SKM-1 (cell line): ENCODE measurements around the gene ANGPTL7.
"Not testable (repeated sequence)": the region's sequence is repeated elsewhere in the genome, so short reads cannot be mapped to it uniquely, and the experiment has no call there.

Source experiments
- DNase-seq: peaks from one replicate; lab custom pipeline; 2025; ENCODE audit not compliant: unreplicated experiment; lab: John Stamatoyannopoulos, UW

The ANGPTL7 gene

DNA sequence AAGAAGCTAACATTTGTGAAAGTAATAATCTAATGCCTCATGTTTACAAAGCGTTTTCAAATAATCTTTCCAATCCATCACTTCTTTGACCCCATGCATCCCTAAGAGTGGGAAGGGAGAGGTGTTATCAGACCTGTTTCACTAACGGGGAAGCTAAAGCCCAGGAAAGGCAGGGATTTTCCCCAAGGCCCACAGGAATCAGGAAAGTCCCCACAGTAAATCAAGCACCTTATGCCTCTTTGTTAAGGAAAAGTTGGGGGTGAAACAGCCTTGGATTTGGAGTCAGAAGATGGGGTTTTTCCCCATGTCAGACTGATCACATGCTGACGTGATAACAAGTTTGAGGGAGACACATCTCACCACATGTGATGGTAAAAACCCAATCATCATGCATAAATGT is 20.0 kb upstream of the ANGPTL7 start:
- DNase-seq: no peak

DNA sequence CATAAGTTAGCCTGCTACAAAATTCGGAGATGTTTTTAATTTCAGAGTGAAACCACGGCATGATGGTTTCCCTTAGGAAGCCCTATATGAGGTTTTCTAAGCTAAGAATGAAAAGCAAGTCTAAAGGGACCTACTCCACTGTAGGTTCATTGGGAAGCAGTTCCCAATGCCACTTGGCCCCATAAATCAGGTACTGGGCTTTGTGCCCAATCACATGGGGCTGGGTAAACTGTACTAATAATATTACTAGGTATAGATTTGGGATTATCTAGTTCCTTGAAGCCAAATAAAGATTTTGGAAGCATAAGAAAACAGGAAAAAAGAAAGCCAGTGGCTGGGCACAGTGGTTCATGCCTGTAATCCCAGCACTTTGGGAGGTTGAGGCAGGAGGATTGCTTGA is 19.1 kb upstream of the ANGPTL7 start:
- DNase-seq: no peak

DNA sequence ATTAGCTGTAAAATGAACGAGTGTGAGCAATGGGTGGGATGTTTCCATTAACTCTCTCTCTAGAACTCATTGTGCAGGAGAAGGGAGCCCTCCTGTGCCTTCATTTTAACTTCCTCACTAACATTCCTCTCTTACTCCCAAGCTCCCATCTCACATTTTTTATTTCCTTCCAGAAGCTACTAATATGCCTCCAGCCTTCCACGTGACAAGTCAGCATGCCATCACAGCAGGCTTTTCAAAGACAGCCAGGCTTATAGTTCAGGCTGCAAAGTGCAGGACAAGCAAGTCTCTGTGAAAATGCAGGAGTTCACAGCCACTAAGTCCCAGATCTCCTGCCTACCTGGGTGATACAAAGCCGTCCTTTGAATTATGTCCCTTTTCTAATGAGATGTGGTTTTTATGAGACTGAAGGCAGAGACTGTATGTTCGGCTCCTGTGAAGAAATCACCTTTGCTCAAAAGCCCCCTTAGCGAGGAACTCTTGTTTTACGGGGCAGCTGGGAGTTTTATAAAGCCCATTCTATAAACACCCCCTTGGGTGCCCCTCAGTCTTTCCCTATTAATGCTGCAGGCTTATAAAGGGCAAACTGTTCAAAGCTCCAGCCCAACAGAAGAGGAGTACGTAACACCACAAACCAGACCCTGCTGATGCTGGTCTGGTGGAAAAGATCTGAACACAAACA is 14.8 kb upstream of the ANGPTL7 start:
- DNase-seq: no peak

DNA sequence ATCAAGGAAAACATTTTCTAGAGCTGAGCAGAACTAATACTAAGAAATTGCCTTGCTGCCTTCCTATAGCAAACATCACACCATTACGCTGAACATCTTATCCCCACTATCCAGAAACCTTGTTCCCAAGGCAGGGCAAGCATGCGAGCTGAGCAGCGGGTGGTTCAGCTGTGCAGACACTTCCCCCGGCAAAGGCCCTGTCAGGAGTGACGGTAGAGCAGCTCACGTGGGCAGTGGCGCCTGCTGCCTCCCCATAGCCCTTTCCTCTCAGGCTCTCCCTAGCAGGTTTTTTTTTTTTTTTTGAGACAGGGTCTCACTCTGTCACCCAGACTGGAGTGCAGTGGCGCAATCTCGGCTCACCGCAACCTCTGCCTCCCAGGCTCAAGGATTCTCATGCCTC is 13.7 kb upstream of the ANGPTL7 start:
- no peak for DNase-seq

DNA sequence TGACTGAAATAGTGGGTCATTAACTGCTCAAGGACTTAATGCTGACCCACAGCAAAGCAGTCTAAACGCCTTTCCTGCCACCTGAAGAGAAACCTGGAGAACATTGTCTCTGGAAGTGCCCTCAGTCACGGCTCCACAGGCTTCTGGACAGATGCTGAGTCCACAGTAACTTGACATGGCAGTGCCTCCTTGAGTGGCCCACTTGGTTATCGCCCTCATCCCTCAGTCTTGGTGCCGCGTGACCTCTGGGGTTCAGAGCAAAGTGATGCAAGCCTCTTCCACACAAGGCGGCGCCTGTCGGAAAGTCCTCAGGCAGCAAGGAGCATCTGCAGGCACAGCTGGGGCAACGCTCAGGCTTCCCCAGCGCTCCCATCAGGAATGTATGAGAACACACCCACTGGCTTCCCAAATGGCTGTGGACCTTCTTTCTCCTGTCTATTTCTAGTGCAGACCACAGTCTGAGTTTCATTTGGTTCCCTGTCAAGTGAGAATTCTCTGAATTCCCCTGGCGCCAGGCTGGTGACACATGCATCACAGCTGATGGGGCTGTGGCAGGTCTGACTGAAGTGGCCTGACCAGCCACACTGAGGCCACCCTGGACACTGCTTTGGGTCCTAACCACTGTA is 13.0 kb upstream of the ANGPTL7 start:
- no peak for DNase-seq

DNA sequence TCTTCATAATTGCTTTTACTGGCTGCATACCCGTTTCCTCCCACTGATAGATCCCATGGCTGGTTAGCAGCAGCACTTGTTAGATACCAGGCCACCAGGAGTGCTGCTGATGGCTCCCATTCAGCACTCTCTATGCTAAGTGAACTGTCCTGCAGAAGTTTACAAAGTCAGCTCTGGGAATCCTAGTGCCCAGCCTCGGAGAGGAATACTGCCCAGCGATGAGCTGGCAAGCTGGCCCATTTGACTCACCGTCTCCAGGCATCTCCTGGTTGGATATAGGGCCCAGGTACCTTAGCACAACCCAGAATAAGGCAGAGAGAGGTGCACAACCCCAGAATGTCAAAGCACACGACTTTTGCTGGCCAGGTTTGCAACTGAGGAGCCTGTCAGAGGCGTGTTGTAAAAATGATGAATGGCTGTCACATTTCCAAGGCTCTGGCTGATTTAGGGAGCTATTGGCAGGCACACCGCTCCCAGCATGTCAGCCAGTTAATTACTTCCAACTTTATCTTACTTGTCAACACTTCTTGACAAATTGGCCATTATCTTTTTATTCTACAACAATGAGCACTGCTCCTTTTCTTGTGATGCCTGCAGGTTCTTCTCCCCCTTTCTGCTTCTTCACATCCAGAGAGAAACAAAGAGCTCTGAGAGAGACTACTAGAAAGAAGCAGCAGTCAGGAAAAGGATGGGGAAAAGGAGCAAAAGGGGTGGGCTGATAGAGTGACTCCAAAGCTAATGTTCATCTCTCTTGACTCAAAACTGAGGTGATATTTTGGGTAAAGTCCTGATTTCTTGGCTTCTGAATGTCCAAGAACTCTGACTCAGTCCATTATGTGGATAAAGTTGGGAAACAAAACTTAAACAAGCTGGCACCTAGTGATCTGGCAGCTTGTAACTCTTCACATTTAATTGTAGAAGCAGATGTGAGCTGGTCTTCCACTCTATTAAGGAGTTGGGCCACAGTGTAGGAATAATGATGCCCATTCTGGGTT is 10.8 kb upstream of the ANGPTL7 start:
- no peak for DNase-seq

DNA sequence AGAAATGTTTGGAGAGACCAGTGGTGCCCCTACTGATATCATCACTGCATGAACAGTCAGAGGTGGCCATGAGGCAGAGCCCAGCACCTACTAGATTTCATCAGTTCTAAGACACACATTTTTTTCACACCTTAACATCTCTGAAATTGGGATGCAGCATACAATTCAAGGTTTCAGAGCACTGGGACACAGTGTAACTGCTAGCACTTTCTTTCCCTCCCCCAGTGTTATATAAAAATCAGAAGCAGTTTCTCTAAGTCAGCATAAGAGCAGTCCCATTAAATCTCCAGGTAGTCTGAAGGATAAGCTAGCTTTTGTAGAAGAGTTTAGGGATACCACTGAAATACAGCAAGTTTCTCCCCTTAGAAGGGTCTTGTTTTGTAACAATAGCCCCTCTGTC is 10.0 kb upstream of the ANGPTL7 start:
- no peak for DNase-seq

DNA sequence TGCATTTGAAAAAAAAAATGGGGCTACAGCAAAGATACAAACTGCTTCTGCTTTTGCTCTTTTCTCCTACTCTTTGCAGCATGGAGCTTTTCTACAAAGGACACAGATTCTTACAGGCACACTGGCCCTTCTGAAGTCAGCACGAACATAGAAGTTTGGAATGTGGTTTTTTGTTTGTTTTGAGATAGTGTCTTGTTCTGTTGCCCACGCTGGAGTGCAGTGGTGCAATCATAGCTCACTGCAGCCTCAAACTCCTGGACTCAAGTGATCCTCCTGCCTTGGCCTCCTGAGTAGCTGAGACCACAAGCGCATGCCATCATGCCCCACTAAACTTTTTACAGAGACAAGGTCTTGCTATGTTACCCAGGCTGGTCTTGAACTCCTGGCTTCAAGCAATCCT is 9.4 kb upstream of the ANGPTL7 start:
- DNase-seq: not testable (repeated sequence)

DNA sequence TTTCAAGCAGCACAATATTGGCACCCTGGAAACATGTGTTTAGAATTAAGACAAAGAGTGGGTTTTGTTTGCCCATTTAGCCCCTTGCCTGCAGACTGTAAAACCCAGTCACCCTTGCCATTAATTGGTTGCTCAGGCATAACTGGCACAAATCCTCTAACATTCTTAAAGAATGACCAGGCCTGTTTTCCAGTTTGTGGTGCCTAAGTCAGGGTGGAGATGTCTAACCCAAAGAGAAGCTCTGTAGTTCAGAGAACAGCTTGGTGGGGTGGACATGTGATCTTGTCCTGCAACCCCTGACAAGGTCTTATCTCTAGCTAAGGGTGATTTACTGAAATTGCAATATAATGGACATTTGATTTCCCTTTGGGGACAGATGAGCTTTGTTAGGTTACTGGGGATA is 8.8 kb upstream of the ANGPTL7 start:
- no peak for DNase-seq

DNA sequence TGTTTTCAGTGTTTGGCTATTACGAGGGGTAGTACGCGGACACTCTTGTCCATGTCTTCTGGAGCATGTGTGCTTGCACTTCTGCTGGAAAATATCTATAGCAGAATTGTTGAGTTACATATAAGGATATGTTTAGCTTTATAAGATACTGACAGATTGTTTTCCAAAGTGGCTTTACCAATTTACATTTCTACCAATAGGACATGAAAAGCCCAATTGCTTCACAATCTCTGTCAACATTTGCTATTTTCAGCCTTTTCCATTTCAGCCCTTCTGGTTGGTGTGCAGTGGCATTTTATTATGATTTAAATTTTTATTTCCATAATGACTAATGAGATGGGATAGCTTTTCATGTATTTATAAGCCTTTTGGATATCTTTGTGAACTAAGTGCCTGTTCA is 6.3 kb upstream of the ANGPTL7 start:
- no peak for DNase-seq

DNA sequence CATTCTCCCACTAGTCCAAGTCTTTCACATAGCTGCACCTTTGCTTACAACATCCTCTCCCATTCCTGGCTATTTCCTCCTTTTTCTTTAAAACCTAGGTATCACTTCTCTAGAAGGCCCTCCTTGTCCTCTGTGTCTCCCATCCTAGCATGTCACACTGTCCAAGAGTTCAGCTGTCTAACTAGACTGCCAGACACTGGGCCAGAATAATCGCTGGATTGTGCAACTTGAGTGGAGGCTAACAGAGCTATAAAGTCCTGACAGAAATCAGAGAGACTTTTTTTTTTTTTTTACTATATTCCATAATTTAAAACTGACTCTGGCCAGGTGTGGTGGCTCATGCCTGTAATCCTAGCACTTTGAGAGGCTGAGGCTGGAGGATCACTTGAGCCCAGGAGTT is 4.2 kb upstream of the ANGPTL7 start:
- DNase-seq: no peak

DNA sequence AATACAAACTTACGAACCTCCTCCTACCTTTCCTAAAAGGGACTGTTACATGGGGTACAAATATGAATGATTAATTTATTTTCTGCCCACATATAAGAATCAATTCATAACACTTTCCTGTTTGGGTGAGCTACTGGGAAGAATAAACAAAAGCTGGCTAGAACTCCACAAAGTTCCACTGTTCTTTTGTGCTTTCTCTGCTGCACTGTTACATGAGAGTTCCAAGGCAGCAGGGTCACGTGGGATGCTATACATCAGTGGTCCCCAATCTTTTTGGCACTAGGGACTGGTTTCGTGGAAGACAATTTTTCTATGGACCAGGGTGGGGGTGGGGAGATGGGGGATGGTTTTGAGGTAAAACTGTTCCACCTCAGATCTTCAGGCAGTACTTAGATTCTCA is 2.2 kb upstream of the ANGPTL7 start:
- no peak for DNase-seq

DNA sequence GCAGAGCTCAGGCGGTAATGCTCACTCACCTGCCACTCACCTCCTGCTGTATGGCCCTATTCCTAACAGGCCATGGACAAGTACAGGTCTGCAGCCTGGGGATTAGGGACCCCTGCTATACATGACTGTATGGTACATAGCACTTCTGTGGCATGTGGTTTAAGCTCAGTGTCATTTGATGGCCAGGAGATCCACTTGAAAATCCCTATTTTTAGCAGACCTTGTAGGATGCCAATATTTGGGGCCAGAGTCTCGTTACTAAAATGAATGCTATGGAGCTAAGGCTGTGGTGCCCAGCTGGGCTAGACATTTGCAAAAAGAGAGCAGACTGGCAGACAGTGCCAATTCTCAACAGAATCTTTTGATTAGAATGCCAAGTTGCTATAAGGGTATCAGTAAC is 1.7 kb upstream of the ANGPTL7 start:
- no peak for DNase-seq

DNA sequence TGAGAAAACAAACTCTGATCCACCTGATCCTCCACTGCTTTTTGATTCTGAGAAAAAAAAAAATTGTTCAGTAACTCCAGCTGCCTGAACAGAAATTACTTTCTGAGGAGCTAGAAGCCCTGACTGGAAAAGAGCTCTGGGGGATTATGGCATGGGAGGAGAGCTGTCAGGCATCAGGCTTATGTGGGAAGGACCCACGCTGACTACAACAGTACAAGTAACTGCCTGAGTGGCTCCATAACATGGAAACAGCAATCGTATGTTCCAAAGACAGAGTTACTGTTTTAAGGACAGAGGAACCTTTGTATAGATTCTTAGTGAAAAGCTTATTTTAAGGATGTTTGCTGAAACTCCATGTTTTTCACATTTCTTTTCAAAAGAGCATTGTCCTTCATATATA is 1.2 kb upstream of the ANGPTL7 start:
- no peak for DNase-seq

DNA sequence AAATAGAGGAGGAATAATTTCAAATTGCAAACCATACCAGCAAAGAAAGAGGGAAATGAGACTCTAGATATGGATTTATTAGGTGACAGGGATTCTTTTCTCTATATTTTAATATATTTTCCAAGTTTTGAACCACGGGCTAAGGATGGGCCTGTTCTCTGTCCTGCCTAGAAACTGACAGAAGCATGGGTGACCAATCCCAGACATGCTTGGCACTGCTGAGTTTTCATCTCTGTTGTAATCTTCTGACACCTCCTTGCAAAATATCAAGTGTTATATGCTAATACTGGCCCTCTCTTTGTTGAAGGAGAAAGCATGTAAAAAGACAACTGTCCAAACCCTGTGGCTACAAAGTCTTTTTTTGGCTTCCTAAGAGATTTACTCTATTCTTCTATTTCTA is 774 bp upstream of the ANGPTL7 start:
- no peak for DNase-seq

DNA sequence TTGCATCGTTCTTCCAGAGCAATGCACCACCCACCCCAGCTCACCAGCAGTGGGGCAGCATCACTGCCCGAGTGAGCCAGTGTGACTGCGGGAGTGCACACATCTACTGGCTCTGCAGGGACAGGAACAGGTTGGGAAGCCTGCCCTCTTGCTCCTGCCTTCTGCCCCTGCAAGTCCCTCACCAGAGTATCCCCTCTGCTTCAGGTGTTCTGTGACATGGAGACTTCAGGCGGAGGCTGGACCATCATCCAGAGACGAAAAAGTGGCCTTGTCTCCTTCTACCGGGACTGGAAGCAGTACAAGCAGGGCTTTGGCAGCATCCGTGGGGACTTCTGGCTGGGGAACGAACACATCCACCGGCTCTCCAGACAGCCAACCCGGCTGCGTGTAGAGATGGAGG is 4.2 kb downstream of the ANGPTL7 start:
- no peak for DNase-seq

DNA sequence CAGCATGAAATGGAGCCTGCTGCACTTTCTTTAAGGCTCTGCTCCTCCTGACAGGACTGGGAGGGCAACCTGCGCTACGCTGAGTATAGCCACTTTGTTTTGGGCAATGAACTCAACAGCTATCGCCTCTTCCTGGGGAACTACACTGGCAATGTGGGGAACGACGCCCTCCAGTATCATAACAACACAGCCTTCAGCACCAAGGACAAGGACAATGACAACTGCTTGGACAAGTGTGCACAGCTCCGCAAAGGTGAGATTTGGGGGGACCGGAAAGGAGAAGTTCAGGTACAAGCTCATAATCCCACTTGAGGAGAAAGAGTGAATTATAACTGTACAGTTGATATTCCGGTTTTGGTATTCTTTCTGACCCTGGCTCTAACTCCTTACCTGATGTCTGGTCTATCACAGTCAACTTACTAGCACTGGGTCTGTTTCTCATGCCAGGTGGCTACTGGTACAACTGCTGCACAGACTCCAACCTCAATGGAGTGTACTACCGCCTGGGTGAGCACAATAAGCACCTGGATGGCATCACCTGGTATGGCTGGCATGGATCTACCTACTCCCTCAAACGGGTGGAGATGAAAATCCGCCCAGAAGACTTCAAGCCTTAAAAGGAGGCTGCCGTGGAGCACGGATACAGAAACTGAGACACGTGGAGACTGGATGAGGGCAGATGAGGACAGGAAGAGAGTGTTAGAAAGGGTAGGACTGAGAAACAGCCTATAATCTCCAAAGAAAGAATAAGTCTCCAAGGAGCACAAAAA is 5.4 kb downstream of the ANGPTL7 start:
- DNase-seq: no peak

DNA sequence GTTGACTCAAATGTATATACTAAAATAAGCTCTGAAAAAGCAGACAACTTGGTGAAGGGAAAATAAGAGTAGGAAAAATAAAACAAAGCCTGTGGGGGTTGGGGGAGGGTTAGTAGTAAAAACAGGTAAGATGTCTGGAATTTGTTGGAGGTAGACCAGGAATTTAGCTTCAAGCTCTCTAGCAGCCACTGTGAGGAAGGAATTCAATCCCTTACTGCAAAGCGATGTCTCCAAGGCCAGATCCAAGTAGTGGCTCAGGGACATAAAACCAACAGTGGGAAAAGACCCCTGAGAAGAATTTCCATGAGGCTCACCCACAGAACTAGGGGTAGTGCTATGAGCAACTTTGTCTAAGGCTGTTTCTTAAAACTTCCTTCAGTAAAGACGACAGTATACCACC is 7.8 kb downstream of the ANGPTL7 start:
- DNase-seq: no peak

DNA sequence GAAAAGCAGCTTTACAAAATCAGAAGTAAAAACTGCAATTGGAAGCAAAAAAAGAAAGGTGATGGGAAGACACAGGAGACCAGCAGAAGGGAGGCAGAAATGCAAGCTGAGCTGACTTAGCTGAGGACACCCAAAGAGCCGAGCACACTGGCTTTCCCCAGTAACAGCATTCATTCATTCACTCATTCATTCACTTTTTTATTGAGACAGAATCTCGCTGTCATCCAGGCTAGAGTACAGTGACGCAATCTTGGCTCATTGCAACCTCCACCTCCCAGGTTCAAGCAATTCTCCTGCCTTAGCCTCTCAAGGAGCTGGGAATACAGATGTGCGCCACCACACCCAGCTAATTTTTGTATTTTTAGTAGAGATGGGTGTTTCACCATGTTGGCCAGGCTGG is 8.2 kb downstream of the ANGPTL7 start:
- no peak for DNase-seq

DNA sequence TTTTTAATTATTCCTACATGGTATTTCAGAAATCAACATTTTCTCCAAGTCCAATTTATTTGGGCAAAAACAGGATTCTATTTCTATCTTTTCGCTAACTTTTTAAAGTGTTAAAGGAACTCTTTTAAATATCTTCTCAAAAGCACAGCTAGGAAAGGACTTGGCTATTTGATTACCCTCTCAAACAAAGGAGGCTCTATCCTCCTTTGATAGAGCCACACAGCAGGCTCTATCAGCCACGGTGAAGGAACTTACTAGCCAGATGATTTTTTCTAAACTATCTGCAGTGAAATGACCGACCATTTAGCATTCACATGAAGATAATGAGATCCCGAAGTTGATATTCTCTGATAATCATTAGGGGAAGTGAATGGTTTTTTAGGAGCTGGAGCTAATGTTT is 9.1 kb downstream of the ANGPTL7 start:
- DNase-seq: no peak

DNA sequence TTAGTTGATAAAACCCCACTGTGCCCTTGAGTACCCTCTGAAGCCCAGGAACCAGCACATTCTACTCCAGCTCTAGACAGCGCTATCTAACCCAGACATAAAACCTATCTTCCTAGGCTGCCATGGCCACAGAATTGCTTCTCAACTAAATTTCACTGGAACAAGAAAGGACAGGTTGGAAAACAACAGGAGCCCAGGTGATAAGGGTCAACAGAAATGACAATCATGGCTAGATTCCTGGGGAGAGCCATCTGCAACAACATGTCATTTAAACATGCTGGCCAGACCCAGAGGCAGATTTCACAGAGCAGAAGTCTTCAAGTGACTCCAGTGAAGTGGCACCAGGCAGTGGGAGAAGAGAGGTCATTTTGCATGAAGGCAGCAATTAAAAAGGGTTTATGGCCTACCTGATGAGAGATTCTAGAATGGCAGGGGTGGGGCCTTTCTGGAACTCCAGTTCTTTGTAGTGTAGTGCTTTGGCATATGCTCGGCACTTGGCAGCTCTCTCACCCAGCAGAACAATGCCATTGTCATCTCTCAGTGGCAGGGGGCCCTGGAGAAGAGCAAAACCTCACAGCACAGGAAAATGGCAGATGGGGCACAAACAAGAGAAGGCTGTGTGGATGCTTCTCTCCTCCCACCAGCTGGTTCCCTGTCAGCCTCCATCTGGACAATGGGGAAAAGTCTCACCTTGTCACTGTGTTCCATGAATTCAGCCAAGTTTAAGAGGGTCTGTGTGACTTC is 9.9 kb downstream of the ANGPTL7 start:
- no peak for DNase-seq
